GM12878 (cell line): Measurements from ENCODE around the gene THUMPD3. TPM values are rescaled to one million over a fixed set of nuclear protein-coding genes. Genes with fewer than 3 reads are reported as not detected.
A peak's percentile ranks its signal among the peaks of the same experiment; 100 is the strongest.

Experiments
- EZH2 ChIP-seq: IDR thresholded peaks from 2 replicates; pipeline ENCODE4 v1.6.1; 2012; ENCODE audit warnings: low read depth, mild to moderate bottlenecking, control low read depth, inconsistent platforms, low read length, borderline replicate concordance; ENCODE audit not compliant: control insufficient read depth
- LARP7 ChIP-seq: fragments of 450-650 bp; IDR thresholded peaks from 2 replicates; pipeline ENCODE4 v1.6.1; 2017; ENCODE audit warnings: mild to moderate bottlenecking
- POLR2A ChIP-seq: IDR thresholded peaks from 2 replicates; pipeline ENCODE4 v1.6.1; 2011; ENCODE audit warnings: low read depth, mild to moderate bottlenecking, low read length
- SIN3A ChIP-seq: IDR thresholded peaks from 2 replicates; pipeline ENCODE4 v1.6.1; 2012; ENCODE audit warnings: low read depth, low read length, improper control_type of control experiment
- STAT1 ChIP-seq: fragments of 450-650 bp; conservative IDR thresholded peaks from 2 replicates; pipeline ENCODE4 v1.6.1; 2014; ENCODE audit warnings: antibody characterized with exemption, mild to moderate bottlenecking
- WRNIP1 ChIP-seq: IDR thresholded peaks from 2 replicates; pipeline ENCODE4 v1.6.1; 2011; ENCODE audit warnings: low read depth, low read length, improper control_type of control experiment, borderline replicate concordance
- ZBED1 ChIP-seq: IDR thresholded peaks from 2 replicates; pipeline ENCODE4 v1.6.1; 2016; ENCODE audit warnings: borderline replicate concordance
- polyA plus RNA-seq, 11 experiments: library from polyadenylated mRNA; depleted of rRNA in 4 of 11; unstranded in 6 of 11; stranded (reverse) in 5 of 11; fragments of >200 nt; fragmentation: Nextera tagmentation in 4 of 11; fragmentation: Illumina TruSeq in 1 of 11; extraction: Ambion mirVana in 4 of 11; extraction: Trizol in 1 of 11; gene quantifications; 1 replicate in 1 of 11; 2 replicates in 10 of 11; pipeline versions ENCODE4 v1.2.1 to v1.2.3, GENCODE V29; 2011 to 2016; ENCODE audit warnings: inconsistent platforms in 2 of 11, missing spikeins in 2 of 11, low read depth in 1 of 11
- total RNA-seq, 4 experiments: library from RNA; depleted of rRNA in 3 of 4; stranded (reverse); fragments of >200 nt in 3 of 4; fragmentation: Illumina TruSeq in 1 of 4; extraction: Trizol in 1 of 4; gene quantifications; 2 replicates each; pipeline versions ENCODE4 v1.2.1 to v1.2.3, GENCODE V29; 2013 to 2021
- TF ChIP-seq, protein P1 (sequence below): fragments of 150-350 bp; IDR thresholded peaks from 2 replicates; pipeline ENCODE4 v1.6.1; 2016; ENCODE audit warnings: low read depth, low read length

THUMPD3 gene
- total and polyA plus RNA-seq, 10 of the 15 experiments (the other 5 are each of a cell fraction or from before 2014, with no cell fraction given): 28.7 to 47.4 (median 41.8) TPM

DNA sequence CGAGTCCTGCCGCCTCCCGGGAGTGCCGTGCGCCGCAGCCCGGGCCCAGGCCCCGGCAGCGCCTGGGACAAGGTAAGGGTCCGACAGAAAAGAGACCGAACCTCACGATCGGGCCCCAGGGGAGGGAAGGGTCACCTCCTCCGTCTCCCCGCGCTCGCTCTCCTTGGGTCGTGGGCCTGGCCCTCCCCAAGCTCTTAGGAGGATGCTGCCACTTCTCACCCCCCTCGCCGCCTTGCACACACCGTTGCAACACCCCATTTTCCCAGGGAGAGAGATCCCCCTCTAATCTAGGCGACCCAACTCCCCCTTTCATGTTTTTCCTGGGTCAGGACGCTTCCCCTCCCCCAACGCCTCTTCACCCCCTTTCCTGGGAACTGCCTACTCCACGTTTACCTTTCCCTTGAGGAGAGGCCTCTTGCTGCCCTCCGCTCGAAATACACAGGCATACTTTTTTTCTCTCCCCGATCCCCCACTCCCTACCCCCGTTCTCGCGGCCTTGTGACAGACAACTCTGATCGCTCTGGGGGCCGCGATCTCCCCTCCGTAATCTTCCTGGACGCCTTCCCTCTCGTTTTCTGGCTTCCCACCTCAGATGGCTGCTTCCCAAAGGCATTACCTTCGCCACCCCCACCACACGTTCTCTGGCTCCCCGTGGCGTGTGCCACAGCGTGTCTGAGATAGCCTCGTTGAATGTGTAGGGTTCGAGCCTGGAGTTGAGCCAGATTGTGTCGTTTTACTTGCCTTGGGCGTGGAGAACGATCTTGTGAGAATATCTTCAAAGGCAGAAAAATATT, 35.2 kb downstream of the THUMPD3 start (continued):
- TF ChIP-seq, protein P1, sequence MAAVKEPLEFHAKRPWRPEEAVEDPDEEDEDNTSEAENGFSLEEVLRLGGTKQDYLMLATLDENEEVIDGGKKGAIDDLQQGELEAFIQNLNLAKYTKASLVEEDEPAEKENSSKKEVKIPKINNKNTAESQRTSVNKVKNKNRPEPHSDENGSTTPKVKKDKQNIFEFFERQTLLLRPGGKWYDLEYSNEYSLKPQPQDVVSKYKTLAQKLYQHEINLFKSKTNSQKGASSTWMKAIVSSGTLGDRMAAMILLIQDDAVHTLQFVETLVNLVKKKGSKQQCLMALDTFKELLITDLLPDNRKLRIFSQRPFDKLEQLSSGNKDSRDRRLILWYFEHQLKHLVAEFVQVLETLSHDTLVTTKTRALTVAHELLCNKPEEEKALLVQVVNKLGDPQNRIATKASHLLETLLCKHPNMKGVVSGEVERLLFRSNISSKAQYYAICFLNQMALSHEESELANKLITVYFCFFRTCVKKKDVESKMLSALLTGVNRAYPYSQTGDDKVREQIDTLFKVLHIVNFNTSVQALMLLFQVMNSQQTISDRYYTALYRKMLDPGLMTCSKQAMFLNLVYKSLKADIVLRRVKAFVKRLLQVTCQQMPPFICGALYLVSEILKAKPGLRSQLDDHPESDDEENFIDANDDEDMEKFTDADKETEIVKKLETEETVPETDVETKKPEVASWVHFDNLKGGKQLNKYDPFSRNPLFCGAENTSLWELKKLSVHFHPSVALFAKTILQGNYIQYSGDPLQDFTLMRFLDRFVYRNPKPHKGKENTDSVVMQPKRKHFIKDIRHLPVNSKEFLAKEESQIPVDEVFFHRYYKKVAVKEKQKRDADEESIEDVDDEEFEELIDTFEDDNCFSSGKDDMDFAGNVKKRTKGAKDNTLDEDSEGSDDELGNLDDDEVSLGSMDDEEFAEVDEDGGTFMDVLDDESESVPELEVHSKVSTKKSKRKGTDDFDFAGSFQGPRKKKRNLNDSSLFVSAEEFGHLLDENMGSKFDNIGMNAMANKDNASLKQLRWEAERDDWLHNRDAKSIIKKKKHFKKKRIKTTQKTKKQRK: no peak
- 0 out of 2 replicates have a peak, but pooled peaks have one; percentile 32 for TF ChIP-seq STAT1
- no peak for TF ChIP-seq EZH2
- peak; percentile 56 for TF ChIP-seq POLR2A
- peak; percentile 49; the same call in 1 of the 2 replicates for TF ChIP-seq SIN3A
- no peak for TF ChIP-seq ZBED1
- 0 out of 2 replicates have a peak, but pooled peaks have one; percentile 47 for TF ChIP-seq WRNIP1
- peak; percentile 16 for TF ChIP-seq LARP7
